GM19025 (cell line): Measurements from ENCODE around the gene NUF2.

Experiments
- ATAC-seq: cut with Tn5 transposase; IDR thresholded peaks from one replicate; pipeline ENCODE4 v1.9.1; 2021; ENCODE audit warnings: mild to moderate bottlenecking, low read depth, moderate library complexity; ENCODE audit not compliant: unreplicated experiment

NUF2 gene

DNA sequence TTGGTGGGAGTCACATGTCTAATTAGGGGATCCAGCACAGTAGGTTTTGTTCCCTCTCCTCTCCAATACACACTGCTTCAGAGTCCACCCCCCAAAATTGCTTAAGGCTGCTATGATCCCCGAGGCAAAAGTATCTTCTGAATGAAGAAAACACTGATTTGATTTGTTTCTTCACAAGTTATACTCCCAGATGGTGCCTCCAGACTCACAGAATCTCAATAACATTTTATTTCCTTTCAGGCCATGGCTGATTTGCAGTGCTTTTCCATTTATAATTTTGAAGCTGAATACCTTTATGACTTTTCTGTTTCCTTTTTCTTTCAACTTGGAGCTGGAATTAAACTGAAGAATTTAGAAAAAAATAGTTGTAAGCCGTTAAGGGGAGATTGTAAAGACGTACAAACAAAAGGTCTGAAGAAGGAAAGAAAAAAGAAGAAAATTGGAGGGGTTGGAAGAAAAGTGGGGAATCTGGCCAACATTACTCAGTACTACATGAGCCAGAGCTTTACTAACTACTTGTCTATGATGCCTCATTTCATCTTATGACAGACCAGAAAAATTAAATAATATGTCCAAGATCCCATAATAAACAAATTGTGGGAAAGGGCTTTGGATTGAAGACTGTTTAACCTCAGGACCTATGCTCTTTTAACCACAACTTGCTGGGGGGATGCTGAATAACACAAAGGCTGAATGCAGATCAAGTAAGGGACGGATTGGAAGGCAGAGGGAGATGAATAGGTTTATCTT lies 75.9 kb downstream of the NUF2 start:
- no peak for ATAC-seq

DNA sequence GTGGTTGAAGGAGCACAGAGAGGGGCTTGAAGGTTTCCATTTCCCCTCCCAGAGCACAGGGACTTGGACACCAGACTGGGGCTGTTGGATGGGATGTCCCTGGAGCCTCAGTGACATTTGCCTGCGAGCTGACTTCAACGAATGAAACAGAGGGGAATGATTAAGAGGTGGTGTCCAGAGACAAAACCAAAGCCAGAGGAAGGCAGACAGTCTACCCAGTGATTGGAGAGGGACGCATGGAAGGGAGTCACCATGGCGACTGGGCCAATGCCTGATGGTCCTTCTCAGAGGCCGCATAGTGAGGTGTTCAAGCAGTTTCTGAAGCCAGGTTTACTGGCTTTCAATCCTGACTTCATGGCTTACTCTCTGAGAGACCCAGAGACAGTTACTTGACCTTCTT lies 77.2 kb downstream of the NUF2 start:
- no peak for ATAC-seq

DNA sequence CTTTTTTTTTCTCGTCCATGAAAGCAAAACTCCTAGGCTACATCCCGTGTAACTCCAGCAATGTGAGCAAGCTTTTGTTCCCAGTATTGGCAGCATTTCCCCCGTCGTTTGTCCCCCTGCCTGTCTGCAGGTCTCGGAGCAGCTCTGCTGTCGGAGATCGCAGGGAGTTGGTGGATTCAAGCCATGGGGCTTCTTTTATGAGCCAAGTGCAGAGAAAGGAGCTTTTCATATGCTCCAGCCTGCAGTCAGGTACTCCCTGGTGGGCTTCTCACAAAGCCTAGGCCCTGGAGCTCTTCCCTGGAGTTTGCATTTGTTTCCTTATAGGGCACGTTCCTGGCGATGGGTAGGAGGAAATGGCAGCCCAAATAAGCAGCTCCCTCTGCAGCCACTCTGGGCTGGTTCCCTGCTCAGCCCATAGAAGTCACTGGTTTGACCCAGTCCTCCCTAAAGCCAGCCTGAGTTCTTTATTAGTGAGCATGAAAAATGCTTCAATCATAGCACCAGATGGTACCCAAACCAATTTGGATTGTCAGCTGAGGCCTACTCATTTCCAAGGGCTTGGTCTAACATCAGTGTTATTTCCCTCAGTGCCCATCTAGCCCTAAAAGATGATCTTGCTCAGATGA lies 78.3 kb downstream of the NUF2 start:
- no peak for ATAC-seq

DNA sequence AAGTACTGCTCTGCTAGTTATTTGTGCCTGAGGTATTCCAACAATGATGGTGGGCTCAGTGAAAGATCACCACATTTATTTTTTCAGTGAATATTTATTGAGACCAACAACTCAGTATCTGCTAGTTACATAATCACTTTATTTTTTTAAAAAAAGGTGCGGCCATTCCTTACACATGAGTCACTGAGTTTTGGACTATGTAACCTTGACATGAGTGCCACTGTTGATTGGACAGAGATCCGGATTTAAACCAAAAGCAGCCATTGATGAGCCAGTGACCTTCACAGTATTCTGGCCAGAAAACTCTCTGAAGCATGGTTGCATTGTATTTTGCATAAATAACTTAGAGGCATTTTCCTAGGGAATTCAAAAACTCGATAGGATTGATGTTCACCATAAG lies 79.5 kb downstream of the NUF2 start:
- ATAC-seq = no peak
